SU-DHL-6 (cell line): ENCODE results near the gene FAM171A1.

Source experiments
- H2AFZ ChIP-seq: fragments of 200-600 bp; sonication (generic); 2 replicates; pipeline ENCODE4 v1.6.1; 2014; ENCODE audit warnings: low read depth, mild to moderate bottlenecking, moderate library complexity, mixed read lengths, antibody characterized with exemption, low read length; ENCODE audit not compliant: severe bottlenecking
- H3F3A ChIP-seq: fragments of 200-600 bp; shearing (Covaris generic); 2 replicates; pipeline ENCODE4 v1.6.0; 2016; ENCODE audit warnings: antibody characterized with exemption, mild to moderate bottlenecking; ENCODE audit not compliant: insufficient read depth
- H3K27ac ChIP-seq: fragments of 200-600 bp; sonication (generic); 2 replicates; pipeline ENCODE4 v1.5.1; 2016; ENCODE audit warnings: low read depth, mild to moderate bottlenecking, low read length, moderate library complexity, mixed read lengths
- H3K27me3 ChIP-seq: fragments of 200-600 bp; sonication (generic), shearing (Covaris generic); 2 replicates; pipeline ENCODE4 v1.6.0; 2014; ENCODE audit warnings: mild to moderate bottlenecking, low read length
- H3K36me3 ChIP-seq: fragments of 200-600 bp; sonication (generic); 2 replicates; pipeline ENCODE4 v1.6.1; 2014; ENCODE audit warnings: mild to moderate bottlenecking, low read length, mixed read lengths
- H3K4me2 ChIP-seq: fragments of 300-600, 200-600 bp; shearing (Covaris generic), sonication (generic); 2 replicates; pipeline ENCODE4 v1.6.0; 2014; ENCODE audit warnings: low read length, low read depth, mild to moderate bottlenecking; ENCODE audit not compliant: poor library complexity, severe bottlenecking
- H3K4me3 ChIP-seq: fragments of 200-600 bp; sonication (generic); 2 replicates; pipeline ENCODE4 v1.5.1; 2014; ENCODE audit warnings: antibody characterized with exemption, low read length, mild to moderate bottlenecking, mixed read lengths; ENCODE audit not compliant: insufficient read depth, poor library complexity, severe bottlenecking
- H3K79me2 ChIP-seq: fragments of 200-600 bp; sonication (generic); 2 replicates; pipeline ENCODE4 v1.6.1; 2014; ENCODE audit warnings: mild to moderate bottlenecking, low read length, moderate library complexity; ENCODE audit not compliant: insufficient read depth
- H3K9ac ChIP-seq: fragments of 200-600 bp; sonication (generic); 2 replicates; pipeline ENCODE4 v1.7.0; 2014; ENCODE audit warnings: mild to moderate bottlenecking, low read length
- H3K9me2 ChIP-seq: fragments of 200-600 bp; sonication (generic); replicated peaks from 2 replicates; pipeline ENCODE4 v1.6.1; 2014; ENCODE audit warnings: low read length; ENCODE audit not compliant: insufficient read depth
- H3K9me3 ChIP-seq: fragments of 200-600 bp; sonication (generic); 2 replicates; pipeline ENCODE4 v1.6.1; 2014; ENCODE audit warnings: low read length, mixed read lengths; ENCODE audit not compliant: insufficient read depth
- H4K20me1 ChIP-seq: fragments of 200-600 bp; sonication (generic); 2 replicates; pipeline ENCODE4 v1.6.1; 2014; ENCODE audit warnings: low read depth, mild to moderate bottlenecking, antibody characterized with exemption, low read length, moderate library complexity, mixed read lengths
- CTCF ChIP-seq: fragments of 200-600 bp; sonication (generic); IDR thresholded peaks from one replicate; pipeline ENCODE4 v1.5.1; 2017; ENCODE audit warnings: antibody characterized with exemption, mild to moderate bottlenecking, low read length, moderate library complexity; ENCODE audit not compliant: insufficient read depth, poor library complexity, severe bottlenecking
- EZH2phosphoT487 ChIP-seq: fragments of 200-600 bp; sonication (generic), shearing (Covaris generic); conservative IDR thresholded peaks from 2 replicates; pipeline ENCODE4 v1.6.1; 2018; ENCODE audit warnings: mild to moderate bottlenecking, antibody characterized with exemption, low read length, moderate library complexity, mixed read lengths

The FAM171A1 gene

GRCh38 chr10:15241306-15241705 lies 129.8 kb downstream of the FAM171A1 start:
- Histone ChIP-seq H3K4me3 (no peak overlapping the region), H3K9me3 (no peaks in the 10 kb centered on the region), H3K4me2 (no peak overlapping the region), H3K79me2 (no peaks in the 10 kb centered on the region), H3K9ac (no peak overlapping the region), H4K20me1 (no peaks in the 10 kb centered on the region), H2AFZ (no peak overlapping the region), H3F3A (no peaks in the 10 kb centered on the region), H3K27ac (no peak overlapping the region), H3K36me3 (no peaks in the 10 kb centered on the region), H3K9me2 (no peaks in the 10 kb centered on the region), H3K27me3 (no peaks in the 10 kb centered on the region)
- TF ChIP-seq CTCF (no peak), EZH2phosphoT487 (no peak)

GRCh38 chr10:15238555-15239335 lies 132.3 kb downstream of the FAM171A1 start:
- Histone ChIP-seq H2AFZ (no peak overlapping the region), H3K9me3 (no peaks in the 10 kb centered on the region), H3K9ac (no peak overlapping the region), H3K27ac (no peak overlapping the region), H3K4me3 (no peak overlapping the region), H4K20me1 (no peaks in the 10 kb centered on the region), H3F3A (no peaks in the 10 kb centered on the region), H3K79me2 (no peaks in the 10 kb centered on the region), H3K9me2 (no peaks in the 10 kb centered on the region), H3K36me3 (no peaks in the 10 kb centered on the region), H3K27me3 (no peaks in the 10 kb centered on the region), H3K4me2 (no peak overlapping the region)
- TF ChIP-seq CTCF (no peak), EZH2phosphoT487 (no peak)

- Histone ChIP-seq H3K4me2 (no peak overlapping the region), H3K36me3 (no peaks in the 10 kb centered on the region), H3F3A (no peaks in the 10 kb centered on the region), H3K79me2 (no peaks in the 10 kb centered on the region), H3K4me3 (no peak overlapping the region), H3K9ac (no peak overlapping the region), H3K27ac (no peak overlapping the region), H3K27me3 (no peaks in the 10 kb centered on the region), H4K20me1 (no peaks in the 10 kb centered on the region), H3K9me3 (no peaks in the 10 kb centered on the region), H2AFZ (no peak overlapping the region), H3K9me2 (no peaks in the 10 kb centered on the region)
- TF ChIP-seq CTCF (no peak), EZH2phosphoT487 (no peak)
Observed at GRCh38 chr10:15237351-15237750, 133.7 kb downstream of the FAM171A1 start.
